Measurements from ENCODE around the gene TMEM187. TPM values are rescaled to one million over a fixed set of nuclear protein-coding genes. Genes with fewer than 3 reads are reported as not detected.

TMEM187 gene
- total and polyA plus RNA-seq, 2 donors from 2014 or later = 9.6 to 12.4 TPM

DNA sequence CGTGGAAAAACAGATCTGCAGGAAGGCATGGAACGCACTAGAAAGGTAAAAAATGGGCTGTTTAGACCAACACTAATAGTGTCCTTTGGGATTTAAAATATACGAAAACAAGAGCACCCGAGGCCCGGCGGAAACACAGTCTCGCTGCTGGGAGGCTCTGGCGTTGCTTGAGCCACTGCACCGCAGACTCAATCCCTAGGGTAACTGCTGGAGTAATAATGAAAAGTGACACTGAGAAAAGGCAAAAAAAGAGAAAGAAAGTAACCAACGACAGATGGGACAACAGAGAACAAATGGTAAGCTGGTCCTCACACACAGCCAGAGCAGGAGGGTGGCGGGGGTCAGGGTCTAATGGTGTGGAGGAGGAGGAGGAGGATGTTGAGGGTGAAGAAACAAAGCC, 31.8 kb downstream of the TMEM187 start:
- Histone ChIP-seq H3K4me3 (ENCODE audit: low read length in 3 of 3) (no peak overlapping the region), H3K27ac (ENCODE audit: low read depth in 2 of 2, low read length in 2 of 2) (no peak overlapping the region), H3K4me1 (ENCODE audit: control insufficient read depth in 2 of 3, insufficient read depth in 2 of 3, low read depth in 1 of 3, low read length in 3 of 3) (no peaks in the 10 kb centered on the region), H3K9me3 (ENCODE audit: control insufficient read depth in 2 of 3, insufficient read depth in 1 of 3, low read length in 3 of 3) (no peaks in the 10 kb centered on the region), H3K36me3 (ENCODE audit: control insufficient read depth in 2 of 3, insufficient read depth in 3 of 3, low read length in 3 of 3) (no peaks in the 10 kb centered on the region), H3K27me3 (ENCODE audit: control insufficient read depth, insufficient read depth, low read length) (no peaks in the 10 kb centered on the region), H3K9ac (ENCODE audit: low read length in 3 of 3) (no peak overlapping the region)
- DNase-seq (no peak), FAIRE-seq (no peak)
- TF ChIP-seq, protein P1, sequence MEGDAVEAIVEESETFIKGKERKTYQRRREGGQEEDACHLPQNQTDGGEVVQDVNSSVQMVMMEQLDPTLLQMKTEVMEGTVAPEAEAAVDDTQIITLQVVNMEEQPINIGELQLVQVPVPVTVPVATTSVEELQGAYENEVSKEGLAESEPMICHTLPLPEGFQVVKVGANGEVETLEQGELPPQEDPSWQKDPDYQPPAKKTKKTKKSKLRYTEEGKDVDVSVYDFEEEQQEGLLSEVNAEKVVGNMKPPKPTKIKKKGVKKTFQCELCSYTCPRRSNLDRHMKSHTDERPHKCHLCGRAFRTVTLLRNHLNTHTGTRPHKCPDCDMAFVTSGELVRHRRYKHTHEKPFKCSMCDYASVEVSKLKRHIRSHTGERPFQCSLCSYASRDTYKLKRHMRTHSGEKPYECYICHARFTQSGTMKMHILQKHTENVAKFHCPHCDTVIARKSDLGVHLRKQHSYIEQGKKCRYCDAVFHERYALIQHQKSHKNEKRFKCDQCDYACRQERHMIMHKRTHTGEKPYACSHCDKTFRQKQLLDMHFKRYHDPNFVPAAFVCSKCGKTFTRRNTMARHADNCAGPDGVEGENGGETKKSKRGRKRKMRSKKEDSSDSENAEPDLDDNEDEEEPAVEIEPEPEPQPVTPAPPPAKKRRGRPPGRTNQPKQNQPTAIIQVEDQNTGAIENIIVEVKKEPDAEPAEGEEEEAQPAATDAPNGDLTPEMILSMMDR (IDR thresholded peaks at IDR 0.05; ENCODE audit: borderline replicate concordance, extremely low read depth, insufficient read depth) = no peak
- intact Hi-C loops (cut with DNase I) = no loop called here

DNA sequence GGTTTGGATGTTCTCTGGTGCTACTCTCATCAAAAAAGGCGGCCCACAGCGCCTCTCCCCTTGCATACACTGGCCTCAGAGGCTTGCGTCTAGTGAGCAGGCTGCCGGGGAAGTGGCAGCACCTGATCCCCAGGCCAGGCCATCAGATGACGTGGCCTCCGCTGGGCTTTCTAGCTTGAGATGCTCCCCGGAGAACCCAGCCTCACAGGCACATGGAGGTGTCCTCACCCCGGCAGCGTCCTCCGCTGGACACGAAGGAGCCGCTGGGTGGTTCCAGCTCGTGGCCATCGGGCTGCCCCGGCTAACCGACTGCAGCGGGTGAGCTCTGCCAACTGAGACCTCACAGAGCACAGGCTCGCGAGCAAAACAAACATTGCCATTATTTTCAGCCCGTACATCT, 34.4 kb downstream of the TMEM187 start:
- no peaks in the 10 kb centered on the region for H3K4me1 ChIP-seq (ENCODE audit: control insufficient read depth in 2 of 3, insufficient read depth in 2 of 3, low read depth in 1 of 3, low read length in 3 of 3)
- no peaks in the 10 kb centered on the region for H3K27me3 ChIP-seq (ENCODE audit: control insufficient read depth, insufficient read depth, low read length)
- H3K9me3 ChIP-seq (ENCODE audit: control insufficient read depth in 2 of 3, insufficient read depth in 1 of 3, low read length in 3 of 3) = no peaks in the 10 kb centered on the region
- TF ChIP-seq, protein P1 (IDR thresholded peaks at IDR 0.05; ENCODE audit: borderline replicate concordance, extremely low read depth, insufficient read depth) = no peak
- DNase-seq (peak in 1 of 5 donors; percentile 70), FAIRE-seq (no peak)
- no peak overlapping the region for H3K9ac ChIP-seq (ENCODE audit: low read length in 3 of 3)
- intact Hi-C loops (cut with DNase I) = no loop called here
- no peak overlapping the region for H3K4me3 ChIP-seq (ENCODE audit: low read length in 3 of 3)
- no peaks in the 10 kb centered on the region for H3K36me3 ChIP-seq (ENCODE audit: control insufficient read depth in 2 of 3, insufficient read depth in 3 of 3, low read length in 3 of 3)
- no peak overlapping the region for H3K27ac ChIP-seq (ENCODE audit: low read depth in 2 of 2, low read length in 2 of 2)

DNA sequence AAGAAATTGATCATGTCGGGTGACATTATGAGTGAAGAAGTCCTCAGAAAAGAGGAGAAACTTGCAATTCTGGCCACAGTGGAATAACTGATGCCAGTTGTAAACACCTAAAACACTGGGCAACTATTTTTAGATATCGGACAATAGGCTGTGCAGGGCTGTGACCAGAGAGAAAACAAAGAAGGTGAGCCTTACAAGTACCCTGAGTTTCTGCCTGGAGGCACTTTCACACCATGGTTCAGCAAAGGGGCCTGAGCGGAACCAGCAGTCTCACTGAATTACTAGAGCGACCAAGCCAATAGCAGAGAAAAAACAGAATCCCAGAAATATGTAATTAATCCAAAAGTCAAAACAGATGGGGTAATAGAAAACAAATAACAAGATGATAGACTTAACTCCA, 36.0 kb downstream of the TMEM187 start:
- Histone ChIP-seq H3K27me3 (ENCODE audit: control insufficient read depth, insufficient read depth, low read length) (no peaks in the 10 kb centered on the region), H3K27ac (ENCODE audit: low read depth in 2 of 2, low read length in 2 of 2) (no peak overlapping the region), H3K4me3 (ENCODE audit: low read length in 3 of 3) (no peak overlapping the region), H3K4me1 (ENCODE audit: control insufficient read depth in 2 of 3, insufficient read depth in 2 of 3, low read depth in 1 of 3, low read length in 3 of 3) (no peaks in the 10 kb centered on the region), H3K9me3 (ENCODE audit: control insufficient read depth in 2 of 3, insufficient read depth in 1 of 3, low read length in 3 of 3) (no peaks in the 10 kb centered on the region), H3K9ac (ENCODE audit: low read length in 3 of 3) (no peak overlapping the region), H3K36me3 (ENCODE audit: control insufficient read depth in 2 of 3, insufficient read depth in 3 of 3, low read length in 3 of 3) (no peaks in the 10 kb centered on the region)
- FAIRE-seq = no peak
- DNase-seq = no peak
- intact Hi-C loops (cut with DNase I) = no loop called here
- TF ChIP-seq, protein P1 (IDR thresholded peaks at IDR 0.05; ENCODE audit: borderline replicate concordance, extremely low read depth, insufficient read depth) = no peak

Measured in kidney (tissue), 14 donors.